ENCODE results near the gene BLTP3B.
A peak's percentile ranks its signal among the peaks of the same experiment; 100 is the strongest.

The BLTP3B gene

GRCh38 chr12:100120355-100120754 is 22.3 kb downstream of the BLTP3B start:
- no peak for FAIRE-seq
- no peak for DNase-seq (ENCODE audit: insufficient read length, low spot score)
- no peak for TF ChIP-seq POLR2A (IDR thresholded peaks at IDR 0.05; ENCODE audit: low read depth, low read length)

GRCh38 chr12:100115291-100115690 is 27.4 kb downstream of the BLTP3B start:
- FAIRE-seq, result no peak
- DNase-seq (ENCODE audit: insufficient read length, low spot score), result no peak
- no peak for TF ChIP-seq POLR2A (IDR thresholded peaks at IDR 0.05; ENCODE audit: low read depth, low read length)

GRCh38 chr12:100114574-100114973 is 28.1 kb downstream of the BLTP3B start:
- FAIRE-seq (no peak), DNase-seq (ENCODE audit: insufficient read length, low spot score) (no peak)
- no peak for TF ChIP-seq POLR2A (IDR thresholded peaks at IDR 0.05; ENCODE audit: low read depth, low read length)

- peak; percentile 57 for FAIRE-seq
- no peak for DNase-seq (ENCODE audit: insufficient read length, low spot score)
Measured at GRCh38 chr12:100110276-100110675, 32.4 kb downstream of the BLTP3B start.

GRCh38 chr12:100106861-100107260 is 35.8 kb downstream of the BLTP3B start:
- no peak for TF ChIP-seq POLR2A (IDR thresholded peaks at IDR 0.05; ENCODE audit: low read depth, low read length)
- DNase-seq (ENCODE audit: insufficient read length, low spot score), result no peak

More at GRCh38 chr12:100110276-100110675, 32.4 kb downstream of the BLTP3B start:
- TF ChIP-seq POLR2A (IDR thresholded peaks at IDR 0.05; ENCODE audit: low read depth, low read length), result no peak

GRCh38 chr12:100105661-100106060 is 37.0 kb downstream of the BLTP3B start:
- TF ChIP-seq POLR2A (IDR thresholded peaks at IDR 0.05; ENCODE audit: low read depth, low read length), result no peak
- no peak for FAIRE-seq
- no peak for DNase-seq (ENCODE audit: insufficient read length, low spot score)

More at GRCh38 chr12:100106861-100107260, 35.8 kb downstream of the BLTP3B start:
- peak; percentile 33 for FAIRE-seq

GRCh38 chr12:100101000-100101399 is 41.7 kb downstream of the BLTP3B start:
- no peak for FAIRE-seq
- DNase-seq (ENCODE audit: insufficient read length, low spot score), result no peak
- TF ChIP-seq POLR2A (IDR thresholded peaks at IDR 0.05; ENCODE audit: low read depth, low read length), result no peak

Data from H54 (cell line).